Fibroblast of the conjunctiva (primary cell): Measurements from ENCODE around the gene YRDC.

Source experiments
- DNase-seq: peaks from one replicate; pipeline ENCODE4 v3.0.0-alpha.2; 2010; ENCODE audit warnings: low read depth

YRDC gene

DNA sequence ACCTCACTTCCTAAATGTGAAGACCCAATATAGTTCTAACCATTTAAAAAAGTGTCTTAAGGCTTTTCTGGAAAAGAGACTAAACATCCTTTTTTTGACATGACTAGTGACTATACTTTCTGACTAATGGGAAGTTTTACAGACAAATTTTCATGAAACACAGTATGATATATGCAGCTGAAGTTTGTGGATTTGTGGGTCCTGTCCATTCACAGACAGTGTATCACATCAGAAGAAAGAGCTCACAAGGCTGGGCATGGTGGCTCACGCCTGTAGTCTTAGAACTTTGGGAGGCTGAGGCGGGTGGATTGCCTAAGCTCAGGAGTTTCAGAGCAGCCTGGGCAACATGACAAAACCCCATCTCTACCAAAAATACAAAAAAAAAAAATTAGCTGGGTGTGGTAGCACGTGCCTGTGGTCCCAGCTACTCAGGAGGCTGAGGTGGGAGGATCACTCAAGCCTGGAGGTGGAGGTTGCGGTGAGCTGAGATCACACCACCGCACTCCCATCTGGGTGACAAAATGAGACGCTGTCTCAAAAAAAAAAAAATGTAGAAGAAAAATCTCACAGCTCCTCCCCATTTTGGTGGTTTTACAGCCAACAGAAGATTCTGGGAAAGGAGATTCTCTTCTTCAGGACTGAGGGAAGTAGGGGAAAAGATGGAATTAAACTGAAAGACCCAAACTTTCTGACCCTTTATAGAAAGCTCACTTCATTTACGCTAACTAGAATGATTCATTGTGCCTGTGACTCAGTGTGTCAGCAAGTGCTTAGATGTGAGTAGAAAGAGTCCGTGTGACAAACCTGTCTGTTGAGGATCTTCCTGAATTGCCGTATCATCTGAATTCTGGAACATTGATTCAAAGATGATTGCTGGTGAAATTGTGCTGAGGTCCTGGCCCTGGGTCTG, 15.2 kb upstream of the YRDC start:
- DNase-seq, result no peak

DNA sequence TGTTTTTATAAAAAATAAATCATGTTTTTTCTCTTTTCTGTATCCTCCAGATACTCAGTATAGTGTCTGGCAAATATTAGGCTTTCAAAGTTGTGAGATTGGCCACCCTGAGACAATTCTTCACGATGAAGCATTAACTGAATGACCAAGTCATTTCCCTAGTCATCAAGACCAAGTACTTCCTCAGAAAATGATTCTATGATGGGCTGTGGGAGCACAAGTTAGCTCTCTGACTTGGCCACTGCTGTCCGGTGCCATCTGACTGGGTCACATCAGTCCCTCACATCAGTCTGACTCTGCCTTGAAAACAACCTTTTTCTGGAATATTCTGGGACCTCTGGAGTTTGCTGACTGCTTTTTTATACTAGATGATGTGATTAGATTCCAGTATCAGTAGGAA, 13.5 kb upstream of the YRDC start:
- no peak for DNase-seq

DNA sequence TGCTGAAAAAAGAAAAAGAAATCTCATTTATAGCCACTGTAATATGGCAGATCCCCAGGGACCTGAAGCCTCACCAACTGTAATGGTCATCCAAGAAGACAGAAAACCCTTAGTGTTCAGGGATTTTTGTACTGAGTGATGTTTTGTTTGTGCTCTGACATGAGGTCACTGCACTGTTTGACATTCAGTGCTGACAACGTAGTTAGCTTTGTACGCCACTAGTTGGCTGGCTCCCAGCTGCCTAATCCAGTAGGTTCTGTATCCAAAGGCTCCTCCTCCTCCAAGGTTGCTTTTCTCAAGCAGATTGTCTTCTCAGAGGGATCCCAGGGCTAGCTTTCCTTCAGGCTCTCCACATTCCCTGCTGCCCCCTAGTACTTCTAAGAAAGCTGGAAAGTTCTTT, 9.5 kb upstream of the YRDC start:
- DNase-seq, result no peak

DNA sequence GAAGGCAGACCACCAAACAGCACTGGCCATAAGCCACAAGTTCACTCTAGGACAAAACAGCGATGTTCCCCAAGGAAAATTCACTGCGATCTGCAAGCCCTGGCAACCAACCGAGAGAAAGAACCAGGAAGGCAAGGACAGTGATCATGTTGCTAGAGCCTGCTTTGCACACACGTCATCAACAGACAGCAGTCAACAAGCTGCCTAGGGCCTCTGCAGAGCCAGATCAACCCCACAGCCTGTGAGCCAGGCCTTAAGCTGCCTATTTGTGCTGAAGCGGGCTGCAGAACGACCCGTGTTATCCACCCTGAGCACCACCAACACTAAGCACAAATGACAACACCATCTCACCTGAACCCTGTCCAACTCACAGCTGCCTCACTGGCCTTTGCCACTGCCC, 6.2 kb upstream of the YRDC start:
- peak; percentile 60 for DNase-seq

DNA sequence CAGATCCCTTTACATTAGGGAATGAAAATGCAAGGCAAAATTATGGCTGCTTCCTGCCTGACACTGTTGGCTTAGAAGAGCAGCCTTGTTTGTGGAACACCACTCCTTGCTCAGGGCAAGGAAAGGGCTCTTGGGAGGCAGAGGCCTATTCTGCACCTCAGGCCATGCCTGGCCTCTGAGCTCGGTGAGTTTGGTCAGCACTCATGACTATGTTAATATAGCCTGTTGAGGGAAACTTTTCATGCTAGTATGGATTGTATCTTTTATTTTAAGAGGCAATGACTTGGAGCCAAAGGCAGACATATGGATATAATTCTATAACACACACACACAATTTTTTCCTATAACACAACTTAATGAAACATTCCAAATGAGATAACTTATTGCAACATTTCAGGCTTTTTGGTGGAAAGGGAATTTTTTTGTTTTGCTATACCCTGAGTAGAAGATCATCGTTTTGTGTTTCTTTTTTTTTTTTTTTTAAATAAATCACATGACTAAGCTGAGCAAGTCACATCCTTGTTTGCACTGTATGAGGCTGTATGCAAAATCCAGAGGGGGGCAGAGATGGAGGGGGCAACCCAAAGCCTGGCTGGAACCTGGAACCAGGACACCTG, 5.6 kb upstream of the YRDC start:
- DNase-seq, result peak; percentile 43

DNA sequence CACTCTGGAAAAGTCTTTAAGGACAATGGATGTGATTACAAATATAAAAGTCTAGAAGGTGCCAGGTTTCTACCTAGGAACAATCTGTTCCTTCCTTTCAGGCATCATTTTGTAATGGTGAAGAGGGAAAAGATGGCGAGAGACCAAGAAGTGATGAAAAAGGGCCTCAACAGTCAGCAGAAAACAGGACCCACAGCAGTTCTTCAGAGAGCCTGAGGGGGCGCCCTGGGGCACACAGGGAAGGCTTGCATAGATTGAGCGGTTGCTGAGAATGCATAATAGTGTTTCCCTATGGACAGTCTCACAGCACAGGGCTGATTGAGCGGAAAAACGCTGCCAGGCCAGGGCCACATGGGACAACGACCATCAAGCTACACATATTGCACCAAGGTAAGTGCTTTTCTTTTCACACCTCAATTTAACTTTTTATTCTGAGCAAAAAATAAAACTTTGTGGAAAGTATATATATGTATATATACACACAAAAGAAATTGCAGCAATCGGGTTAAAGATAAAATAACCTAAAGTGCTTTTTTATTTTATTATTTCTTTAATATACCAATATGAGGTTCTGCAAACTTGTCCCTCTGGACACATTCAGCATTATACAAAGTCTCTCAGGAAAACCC, 3.1 kb upstream of the YRDC start:
- peak; percentile 86 for DNase-seq

DNA sequence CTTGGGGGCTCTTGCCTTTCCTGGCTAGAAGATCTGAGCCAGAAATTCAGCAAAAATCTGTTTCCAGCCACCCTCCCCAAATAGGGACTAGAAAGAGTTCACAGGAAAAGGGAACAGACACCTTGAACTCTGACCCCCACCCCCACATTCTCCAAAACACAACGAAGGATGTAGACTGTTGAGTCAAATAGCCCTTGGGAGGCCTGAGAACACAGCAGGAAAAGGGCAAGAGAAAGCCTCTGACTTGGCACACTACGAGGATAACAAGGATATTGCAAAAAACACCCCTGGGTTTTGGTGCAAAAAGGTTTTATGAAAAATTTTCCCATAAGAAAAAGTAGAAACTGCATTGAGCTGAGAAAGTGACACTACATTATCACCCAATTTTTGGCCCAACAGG, 1.9 kb upstream of the YRDC start:
- DNase-seq, result no peak

DNA sequence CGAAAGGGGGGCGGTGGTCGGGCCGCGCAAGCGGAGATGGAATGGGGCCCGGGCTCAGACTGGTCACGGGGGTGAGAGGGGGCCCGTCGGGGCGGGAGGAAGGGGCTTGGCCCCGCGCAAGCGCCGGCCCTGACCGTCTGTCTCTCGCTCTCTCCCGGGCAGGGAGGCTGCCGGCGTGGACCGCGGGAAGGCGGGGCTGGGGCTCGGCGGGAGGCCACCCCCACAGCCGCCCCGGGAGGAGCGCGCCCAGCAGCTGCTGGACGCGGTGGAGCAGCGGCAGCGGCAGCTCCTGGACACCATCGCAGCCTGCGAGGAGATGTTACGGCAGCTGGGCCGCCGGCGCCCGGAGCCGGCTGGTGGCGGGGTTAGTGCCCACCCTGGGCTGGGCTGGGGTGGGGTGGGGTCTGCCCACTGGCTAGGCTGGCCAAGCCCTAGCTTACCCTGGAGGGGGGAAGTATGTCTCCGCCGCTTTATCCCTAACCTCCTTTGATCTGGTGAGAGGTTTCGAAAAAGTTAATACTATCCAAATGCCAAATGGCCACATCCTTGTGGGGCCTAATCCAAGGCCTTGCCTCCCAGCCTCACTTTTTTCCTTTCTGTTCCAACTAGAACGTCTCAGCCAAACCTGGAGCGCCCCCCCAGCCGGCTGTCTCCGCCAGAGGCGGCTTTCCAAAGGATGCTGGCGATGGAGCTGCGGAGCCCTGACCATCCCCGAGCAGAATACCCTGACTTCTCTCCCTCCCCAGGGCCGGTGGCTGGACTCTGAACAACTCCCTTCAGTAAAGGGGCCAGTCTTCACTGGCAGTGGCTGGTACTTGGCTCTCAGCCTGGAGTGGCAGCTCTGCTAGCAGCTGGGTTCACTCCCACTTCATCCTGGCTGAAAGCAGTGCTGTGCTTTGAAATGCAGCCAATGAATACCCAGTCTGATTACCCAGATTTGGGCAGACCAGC, 636 bp upstream of the YRDC start:
- DNase-seq, result peak; percentile 52

DNA sequence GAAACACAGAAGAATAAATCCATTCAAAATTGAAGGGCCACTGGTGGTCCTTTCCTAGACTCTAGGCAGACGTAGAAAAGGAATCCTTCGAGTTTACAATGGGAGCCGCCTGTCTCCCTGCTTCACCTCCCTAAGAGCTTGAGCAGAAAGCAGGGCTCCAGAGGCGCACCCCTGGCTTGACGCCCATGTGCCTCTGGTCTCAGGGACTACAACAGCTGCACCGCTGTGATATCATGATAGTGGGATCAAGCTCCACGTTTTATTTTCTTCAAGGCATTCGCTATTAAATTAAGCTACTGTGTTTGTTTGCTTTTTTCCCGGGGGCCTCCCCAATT, 821 bp downstream of the YRDC start:
- DNase-seq, result no peak

DNA sequence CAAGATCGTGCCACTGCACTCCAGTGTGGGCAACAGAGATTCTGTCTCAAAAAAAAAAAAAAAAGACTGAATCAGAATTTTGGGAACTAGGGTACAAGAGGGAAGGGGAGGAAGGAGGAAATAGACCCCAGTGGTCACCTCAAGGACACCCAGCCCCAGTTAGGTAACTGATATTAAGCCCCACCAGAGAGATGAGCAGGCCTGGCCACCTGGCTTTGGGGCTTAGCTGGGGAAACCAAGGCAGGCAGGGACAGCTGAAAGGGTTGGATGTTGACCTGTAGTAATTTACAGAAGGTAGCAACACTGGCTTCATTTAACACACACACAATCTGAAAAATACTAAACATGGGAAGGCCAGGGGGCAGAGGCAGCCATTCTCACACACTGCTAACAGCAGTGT, 5.6 kb downstream of the YRDC start:
- DNase-seq, result no peak

DNA sequence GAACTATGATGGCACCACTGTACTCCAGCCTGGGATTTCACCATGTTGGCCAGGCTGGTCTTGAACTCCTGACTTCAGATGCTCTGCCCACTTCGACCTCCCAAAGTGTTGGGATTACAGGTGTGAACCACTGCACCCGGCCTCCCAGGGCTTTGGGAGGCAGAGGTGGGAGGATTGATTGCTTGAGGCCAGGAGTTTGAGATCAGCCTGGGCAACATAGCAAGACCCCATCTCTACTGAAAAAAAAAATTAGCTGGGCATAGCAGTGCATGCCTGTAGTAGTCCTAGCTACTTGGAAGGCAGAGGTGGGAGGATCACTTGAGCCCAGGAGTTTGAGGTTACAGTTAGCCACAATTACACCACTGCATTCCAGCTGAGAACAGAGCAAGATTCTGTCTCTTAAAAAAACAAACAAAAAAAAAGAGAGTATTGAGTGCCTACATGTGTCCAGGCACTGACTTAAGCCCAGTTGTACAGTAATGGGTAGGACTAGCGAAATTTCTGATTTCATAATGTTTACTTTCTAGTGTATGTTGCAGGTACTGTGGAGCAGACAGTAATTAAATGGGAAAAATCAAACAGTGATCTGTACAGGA, 10.2 kb downstream of the YRDC start:
- DNase-seq, result no peak

DNA sequence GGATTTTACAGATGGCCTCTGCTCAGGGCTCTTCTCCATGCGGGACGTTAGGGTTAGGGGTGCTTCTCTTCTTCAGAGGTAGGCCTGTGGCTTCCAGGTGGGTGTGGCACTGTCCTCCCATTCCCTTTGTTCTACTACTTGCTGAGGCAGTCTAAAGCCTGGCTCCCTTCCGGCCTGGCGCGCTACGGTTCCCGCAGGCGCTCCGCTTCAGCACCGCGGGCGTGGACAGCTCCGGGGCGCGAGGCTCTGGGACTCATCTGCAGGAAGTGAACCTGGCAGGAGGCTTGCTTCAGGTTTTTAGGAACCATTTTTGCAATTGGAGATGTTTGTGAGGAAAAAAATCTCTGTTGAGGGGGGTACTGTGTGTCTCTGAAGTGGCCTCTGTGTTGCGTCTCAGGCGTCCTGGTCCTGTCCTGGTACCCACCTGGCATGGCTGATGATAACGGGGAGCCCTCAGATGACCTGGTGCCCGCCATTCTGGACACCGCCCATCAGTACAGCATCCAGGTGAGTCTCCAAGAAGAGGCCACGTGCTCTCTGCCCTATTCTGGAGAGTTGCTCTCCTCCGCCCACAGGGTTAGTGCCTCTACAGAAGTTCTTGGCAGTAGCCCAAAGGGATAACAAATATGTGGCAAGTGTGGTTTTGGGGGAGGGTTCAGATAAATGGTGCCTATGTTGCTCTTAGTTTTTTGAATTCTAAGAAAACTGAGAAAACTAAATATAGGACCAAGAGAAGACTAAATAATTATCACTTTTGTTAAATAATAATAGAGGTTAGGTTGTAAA, 12.5 kb downstream of the YRDC start:
- no peak for DNase-seq

DNA sequence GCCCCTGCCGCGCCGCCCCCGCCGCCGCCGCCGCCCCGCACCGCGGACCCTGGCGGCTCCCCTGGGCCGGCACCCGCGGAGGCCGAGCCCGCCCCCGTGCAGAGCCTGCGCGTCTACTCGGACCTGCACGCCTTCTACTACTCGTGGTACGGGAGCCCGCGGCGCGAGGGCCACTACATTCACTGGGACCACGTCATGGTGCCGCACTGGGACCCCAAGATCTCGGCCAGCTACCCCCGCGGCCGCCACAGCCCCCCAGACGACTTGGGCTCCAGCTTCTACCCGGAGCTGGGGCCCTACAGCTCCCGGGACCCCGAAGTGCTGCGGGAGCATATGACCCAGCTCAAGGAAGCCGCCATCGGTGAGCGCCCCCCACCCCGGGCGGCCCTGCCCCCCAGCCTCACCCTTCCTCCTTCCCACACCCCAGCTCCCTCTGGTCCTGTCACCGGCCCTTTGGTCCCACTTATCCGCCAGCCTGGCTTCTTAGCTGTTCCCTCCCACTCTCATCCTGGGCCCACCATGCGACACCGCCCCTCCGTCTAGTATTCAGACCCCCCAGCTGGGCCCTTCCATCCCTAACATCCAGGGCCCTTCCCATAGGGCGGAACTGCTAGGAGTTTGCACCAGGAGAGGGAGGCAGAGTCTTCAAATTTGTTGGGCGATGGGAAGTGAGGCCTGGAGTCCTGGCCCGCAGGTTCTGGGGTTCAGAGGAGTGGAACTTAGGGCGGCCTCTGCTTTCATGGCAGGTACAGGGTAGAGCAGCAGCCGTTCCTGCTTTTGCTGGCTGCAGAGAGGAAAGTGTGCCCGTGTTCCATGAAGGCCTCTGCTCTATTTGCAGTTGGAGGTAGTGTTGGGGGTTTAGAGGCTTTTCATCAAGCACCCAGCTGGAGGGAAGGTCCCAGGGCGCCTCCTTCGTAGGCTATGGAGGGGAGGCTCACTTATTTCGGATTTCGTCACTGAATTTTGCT, 13.4 kb downstream of the YRDC start:
- no peak for DNase-seq

DNA sequence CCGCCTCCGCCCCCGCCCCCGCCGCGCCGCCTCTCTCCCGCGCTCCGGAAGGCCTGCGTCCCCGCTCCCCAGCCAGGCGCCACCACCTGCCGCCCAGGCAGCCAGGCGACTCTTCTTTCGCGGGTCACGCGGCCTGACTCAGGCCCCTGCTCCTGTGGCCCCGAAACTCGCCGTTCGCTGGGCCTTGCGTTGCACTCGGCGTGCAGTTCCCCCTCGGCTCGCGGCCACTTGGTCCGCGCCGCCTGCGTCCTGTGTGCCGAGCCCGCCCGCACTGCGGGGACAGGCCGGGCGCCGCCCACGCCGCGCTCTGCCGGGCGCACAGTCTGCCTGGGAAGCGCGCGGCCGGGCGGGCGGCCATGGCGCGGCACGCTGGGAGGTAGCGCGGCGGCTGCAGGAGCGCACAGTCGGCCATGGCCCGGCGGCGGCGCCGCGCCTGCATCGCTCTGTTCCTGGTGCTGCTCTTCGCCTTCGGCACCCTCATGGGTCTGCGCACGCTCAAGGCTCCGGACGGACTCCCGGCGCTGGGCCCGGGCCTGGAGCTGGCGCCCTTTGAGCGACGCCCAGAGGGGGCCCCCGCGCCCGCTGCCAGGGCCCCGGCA, 14.1 kb downstream of the YRDC start, which contains the start of gene MANEAL:
Gene MANEAL (plus strand): TSS at position 75 of the 599 bp plus-strand sequence. CDS start 336 bp downstream, at position 411.
- no peak for DNase-seq

DNA sequence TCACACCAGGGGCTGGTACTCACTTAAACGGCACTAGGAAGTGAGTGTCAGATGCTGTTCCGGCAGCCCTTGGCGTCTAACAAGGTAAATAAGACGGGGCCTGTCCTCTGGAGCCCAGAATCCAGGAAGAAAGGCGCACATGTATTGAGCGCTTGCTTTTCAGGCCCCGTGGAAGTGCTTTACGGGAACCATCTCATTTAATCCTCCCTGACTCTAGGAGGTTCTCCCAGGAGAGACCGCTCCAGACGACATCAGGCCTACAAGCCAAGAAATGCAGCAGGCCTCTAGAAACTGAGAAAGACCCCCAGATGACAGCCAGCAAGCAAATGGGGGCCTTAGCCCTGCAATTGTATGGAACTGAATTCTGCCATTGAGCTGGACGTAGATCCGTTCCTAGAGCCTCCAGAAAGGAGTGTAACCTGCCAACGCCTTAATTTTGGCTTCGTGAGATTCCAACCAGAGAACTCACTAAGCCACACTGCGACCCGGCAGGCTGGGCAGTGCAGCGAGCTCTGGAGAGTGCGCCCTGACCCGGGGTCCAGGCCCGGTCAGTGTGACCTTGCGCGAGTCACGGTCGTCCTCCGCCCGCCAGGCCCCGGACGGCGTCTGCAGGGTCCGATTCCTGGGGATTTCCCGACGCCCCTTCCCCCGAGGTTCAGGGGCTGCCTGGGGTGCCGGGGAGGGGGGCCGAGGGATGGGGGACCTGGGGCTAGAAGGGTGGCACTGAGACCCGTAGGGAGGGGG, 14.9 kb downstream of the YRDC start:
- no peak for DNase-seq

DNA sequence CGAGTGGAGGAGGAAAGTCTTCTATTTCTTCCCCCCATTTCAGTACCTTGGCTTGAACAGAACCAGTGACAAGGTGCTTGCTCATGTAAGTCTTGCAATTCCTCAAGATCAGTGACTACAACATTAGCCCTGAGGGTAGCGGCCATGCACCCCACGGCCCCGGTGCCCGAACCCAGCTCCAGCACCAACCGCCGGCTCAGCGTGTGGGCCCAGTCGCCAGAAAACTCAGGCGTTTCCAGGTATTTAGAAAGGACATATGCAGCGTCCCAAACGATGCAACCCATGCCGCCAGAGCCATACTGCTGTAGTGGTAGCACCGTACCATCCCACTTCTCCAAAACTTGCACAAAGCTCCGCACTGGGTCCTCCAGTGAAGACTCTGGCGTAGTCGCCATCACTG, 25.5 kb downstream of the YRDC start:
- DNase-seq, result no peak

DNA sequence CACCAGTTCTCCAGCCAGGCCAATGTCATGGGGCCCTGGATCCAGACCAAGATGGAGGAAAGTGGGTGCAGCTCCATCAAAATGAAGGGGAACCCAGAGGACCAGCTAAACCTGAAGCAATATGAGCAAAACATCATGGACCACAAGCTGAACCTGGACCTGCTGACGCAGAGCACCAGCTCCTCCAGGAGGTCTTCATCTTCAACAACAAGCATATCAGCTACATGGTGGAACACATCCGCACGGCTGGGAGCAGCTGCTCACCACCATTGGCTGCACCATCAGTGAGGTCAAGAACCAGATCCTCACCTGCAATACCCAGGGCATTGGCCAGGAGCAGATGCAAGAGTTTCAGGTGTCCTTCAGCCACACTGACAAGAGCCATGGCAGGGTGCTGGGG, 29.4 kb downstream of the YRDC start:
- DNase-seq, result no peak

DNA sequence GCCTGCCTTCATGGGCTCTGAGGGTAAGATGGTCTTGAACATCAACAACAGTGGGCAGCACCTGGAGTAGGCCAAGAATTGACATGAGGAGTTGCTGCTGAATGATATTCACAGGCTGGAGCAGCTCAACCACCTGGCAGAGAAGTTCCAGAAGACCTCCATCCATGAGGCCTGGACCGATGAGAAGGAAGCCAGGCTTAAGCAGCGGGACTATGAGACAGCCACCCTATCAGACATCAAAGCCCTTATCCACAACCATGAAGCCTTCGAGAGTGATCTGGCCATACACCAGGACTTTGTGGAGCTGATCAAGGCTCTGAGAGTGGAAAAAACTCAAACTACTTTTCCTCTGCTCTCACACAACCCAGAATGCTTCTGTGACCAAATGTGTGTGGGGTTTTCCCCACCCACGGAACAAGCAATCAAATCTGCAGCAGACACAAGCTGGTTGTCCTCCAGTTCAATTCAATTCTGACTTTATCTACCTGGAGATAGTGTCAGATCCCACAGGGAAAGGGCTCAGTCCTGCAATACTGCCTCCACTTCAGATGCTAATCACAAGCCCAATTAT, 31.0 kb downstream of the YRDC start:
- no peak for DNase-seq
